GM23338 (cell line): ENCODE data around the gene LMF1. TPM values are rescaled to one million over a fixed set of nuclear protein-coding genes. Genes with fewer than 3 reads are reported as not detected.

ENCODE experiments used
- ATAC-seq: fragments of 200-7000 bp; cut with Tn5 transposase; 3 replicates; pipeline ENCODE4 v1.9.1; 2020
- DNase-seq: peaks from one replicate; pipeline ENCODE4 v3.0.0-alpha.2; 2015; ENCODE audit warnings: low spot score
- H2AFZ ChIP-seq: fragments of 200-600 bp; sonication (generic); 2 replicates; pipeline ENCODE4 v1.8.0; 2016; ENCODE audit warnings: antibody characterized with exemption, mild to moderate bottlenecking, moderate library complexity
- H3F3A ChIP-seq: fragments of 200-600 bp; sonication (generic); replicated peaks from 2 replicates; pipeline ENCODE4 v1.8.0; 2017; ENCODE audit warnings: antibody characterized with exemption, mixed run types, low read depth
- H3K27ac ChIP-seq: fragments of 200-600 bp; sonication (generic); 2 replicates; pipeline ENCODE4 v1.6.1; 2016; ENCODE audit warnings: low read depth
- H3K27me3 ChIP-seq: fragments of 200-600 bp; sonication (generic); 2 replicates; pipeline ENCODE4 v1.8.0; 2016; ENCODE audit warnings: mild to moderate bottlenecking, mixed run types, moderate library complexity; ENCODE audit not compliant: insufficient read depth
- H3K36me3 ChIP-seq: fragments of 200-600 bp; sonication (generic); 2 replicates; pipeline ENCODE4 v1.8.0; 2016; ENCODE audit warnings: mild to moderate bottlenecking; ENCODE audit not compliant: insufficient read depth
- H3K4me1 ChIP-seq: fragments of 200-600 bp; sonication (generic); 2 replicates; pipeline ENCODE4 v1.8.0; 2016; ENCODE audit warnings: mild to moderate bottlenecking, moderate library complexity; ENCODE audit not compliant: insufficient read depth
- H3K4me2 ChIP-seq: fragments of 200-600 bp; sonication (generic); 2 replicates; pipeline ENCODE4 v1.7.1; 2017; ENCODE audit warnings: mixed run types
- H3K4me3 ChIP-seq: fragments of 200-600 bp; sonication (generic); 2 replicates; pipeline ENCODE4 v1.6.1; 2016; ENCODE audit warnings: mixed run types
- H3K79me2 ChIP-seq: fragments of 200-600 bp; sonication (generic); replicated peaks from 2 replicates; pipeline ENCODE4 v1.8.0; 2017; ENCODE audit warnings: mild to moderate bottlenecking; ENCODE audit not compliant: insufficient read depth
- H3K9me2 ChIP-seq: fragments of 200-600 bp; sonication (generic); 2 replicates; pipeline ENCODE4 v1.8.0; 2017; ENCODE audit not compliant: insufficient read depth
- H4K20me1 ChIP-seq: fragments of 200-600 bp; sonication (generic); replicated peaks from 2 replicates; pipeline ENCODE4 v1.8.0; 2017; ENCODE audit warnings: mild to moderate bottlenecking; ENCODE audit not compliant: insufficient read depth
- H3K27ac Mint-ChIP-seq: 2 replicates; pipeline ENCODE4 v1.8.0; 2020; ENCODE audit warnings: inconsistent platforms, mild to moderate bottlenecking, moderate library complexity, mixed read lengths
- H3K27me3 Mint-ChIP-seq: 3 replicates; pipeline ENCODE4 v1.8.0; 2022; ENCODE audit warnings: low read depth, mild to moderate bottlenecking, moderate library complexity, mixed read lengths, inconsistent platforms; ENCODE audit not compliant: insufficient read depth, poor library complexity
- H3K36me3 Mint-ChIP-seq: 3 replicates; pipeline ENCODE4 v1.8.0; 2021; ENCODE audit warnings: low read depth, mild to moderate bottlenecking, inconsistent platforms, moderate library complexity, mixed read lengths
- H3K4me1 Mint-ChIP-seq: 3 replicates; pipeline ENCODE4 v1.8.0; 2020; ENCODE audit warnings: mild to moderate bottlenecking, inconsistent platforms, mixed read lengths
- H3K4me3 Mint-ChIP-seq: 3 replicates; pipeline ENCODE4 v1.8.0; 2021; ENCODE audit warnings: moderate library complexity, mild to moderate bottlenecking, inconsistent platforms, mixed read lengths
- H3K9me3 Mint-ChIP-seq: 3 replicates; pipeline ENCODE4 v1.8.0; 2020; ENCODE audit warnings: moderate library complexity, mild to moderate bottlenecking, inconsistent platforms, mixed read lengths
- CTCF ChIP-seq, 2 experiments: fragments of 200-600 bp in 1 of 2; sonication (generic) in 1 of 2; conservative IDR thresholded peaks; 2 replicates each; pipeline versions ENCODE4 v1.5.1 to v1.6.1; 2016 to 2017; ENCODE audit warnings: antibody characterized with exemption in 2 of 2, low read depth in 2 of 2, mild to moderate bottlenecking in 2 of 2, moderate library complexity in 1 of 2
- EZH2 ChIP-seq: fragments of 200-600 bp; sonication (generic); IDR thresholded peaks from one replicate; pipeline ENCODE4 v1.8.0; 2017; ENCODE audit warnings: antibody characterized with exemption, mild to moderate bottlenecking, low read depth; ENCODE audit not compliant: unreplicated experiment
- EZH2phosphoT487 ChIP-seq: fragments of 200-600 bp; sonication (generic); IDR thresholded peaks from one replicate; pipeline ENCODE4 v1.8.1; 2018; ENCODE audit warnings: antibody characterized with exemption; ENCODE audit not compliant: unreplicated experiment
- POLR2AphosphoS5 ChIP-seq: IDR thresholded peaks from 2 replicates; pipeline ENCODE4 v1.6.1; 2016; ENCODE audit warnings: antibody characterized with exemption, low read depth
- REST ChIP-seq: IDR thresholded peaks from one replicate; pipeline ENCODE4 v1.6.1; 2018; ENCODE audit warnings: antibody characterized with exemption; ENCODE audit not compliant: unreplicated experiment
- ZNF114 ChIP-seq: fragments of 250-450 bp; sonication (Bioruptor Pico); IDR thresholded peaks from 2 replicates; pipeline ENCODE4 v1.5.0; 2020; ENCODE audit warnings: mild to moderate bottlenecking, moderate library complexity
- ZNF462 ChIP-seq: fragments of 250-450 bp; sonication (Bioruptor Pico); IDR thresholded peaks from 2 replicates; pipeline ENCODE4 v1.5.0; 2020; ENCODE audit warnings: mild to moderate bottlenecking, moderate library complexity
- polyA plus RNA-seq: library from polyadenylated mRNA; unstranded; fragments of >200 nt; fragmentation: Nextera tagmentation; extraction: Ambion mirVana; gene quantifications from 2 replicates; pipeline ENCODE4 v1.2.1, GENCODE V29; 2016
- total RNA-seq: library from RNA; depleted of rRNA; stranded (reverse); fragments of >200 nt; shearing (Covaris generic); gene quantifications from 2 replicates; pipeline ENCODE4 v1.2.3, GENCODE V29; 2014

The LMF1 gene
- total and polyA plus RNA-seq, 2 experiments from 2014 or later: 4.2 to 10.1 TPM

- no peak overlapping the region for H3K27ac ChIP-seq
- H3F3A ChIP-seq: 0 out of 2 replicates have a peak, but pooled peaks cover 9% of the 10 kb centered on the region
- H2AFZ ChIP-seq: no peak overlapping the region
- H3K4me3 ChIP-seq: no peak overlapping the region
- no peaks in the 10 kb centered on the region for H3K36me3 ChIP-seq
- H3K9me3 Mint-ChIP-seq: no peaks in the 10 kb centered on the region; the same call in 2 of the 3 replicates
- H3K4me3 Mint-ChIP-seq: no peak overlapping the region
- H3K27ac Mint-ChIP-seq: no peak overlapping the region
- TF ChIP-seq REST (no peak), ZNF114 (CRISPR knock-in tag) (no peak), ZNF462 (no peak), POLR2AphosphoS5 (no peak), EZH2 (no peak), CTCF (conservative IDR thresholded peaks at IDR 0.05; ENCODE audit: low read depth in 2 of 2) (no peak), EZH2phosphoT487 (no peak)
- no peaks in the 10 kb centered on the region for H3K9me2 ChIP-seq
- H4K20me1 ChIP-seq: no peaks in the 10 kb centered on the region
- H3K27me3 Mint-ChIP-seq: peaks cover 12% of the 10 kb centered on the region
- H3K4me1 Mint-ChIP-seq: peaks cover 3% of the 10 kb centered on the region; the same call in 1 of the 3 replicates
- no peaks in the 10 kb centered on the region for H3K36me3 Mint-ChIP-seq
- ATAC-seq (no peak), DNase-seq (no peak)
- no peaks in the 10 kb centered on the region for H3K79me2 ChIP-seq
- H3K4me2 ChIP-seq: no peak overlapping the region
- H3K27me3 ChIP-seq: no peaks in the 10 kb centered on the region; the same call in 1 of the 2 replicates
- no peaks in the 10 kb centered on the region for H3K4me1 ChIP-seq
Measured at GRCh38 chr16:880471-881171, 90.2 kb downstream of the LMF1 start.
